ENCODE results near the gene RHOA. TPM values are rescaled to one million over a fixed set of nuclear protein-coding genes. Genes with fewer than 3 reads are reported as not detected.
"Not testable (repeated sequence)": the region's sequence is repeated elsewhere in the genome, so short reads cannot be mapped to it uniquely, and the experiment has no call there.

Gene RHOA
- total RNA-seq, 1 donor from 2014 or later: 361 TPM

GRCh38 chr3:49410846-49411534, 786 bp downstream of the RHOA start:
- peaks cover 41% of the 10 kb centered on the region for H3K4me1 Mint-ChIP-seq
- peak overlapping the region; percentile 98 for H3K4me3 Mint-ChIP-seq
- TF ChIP-seq, protein P1, sequence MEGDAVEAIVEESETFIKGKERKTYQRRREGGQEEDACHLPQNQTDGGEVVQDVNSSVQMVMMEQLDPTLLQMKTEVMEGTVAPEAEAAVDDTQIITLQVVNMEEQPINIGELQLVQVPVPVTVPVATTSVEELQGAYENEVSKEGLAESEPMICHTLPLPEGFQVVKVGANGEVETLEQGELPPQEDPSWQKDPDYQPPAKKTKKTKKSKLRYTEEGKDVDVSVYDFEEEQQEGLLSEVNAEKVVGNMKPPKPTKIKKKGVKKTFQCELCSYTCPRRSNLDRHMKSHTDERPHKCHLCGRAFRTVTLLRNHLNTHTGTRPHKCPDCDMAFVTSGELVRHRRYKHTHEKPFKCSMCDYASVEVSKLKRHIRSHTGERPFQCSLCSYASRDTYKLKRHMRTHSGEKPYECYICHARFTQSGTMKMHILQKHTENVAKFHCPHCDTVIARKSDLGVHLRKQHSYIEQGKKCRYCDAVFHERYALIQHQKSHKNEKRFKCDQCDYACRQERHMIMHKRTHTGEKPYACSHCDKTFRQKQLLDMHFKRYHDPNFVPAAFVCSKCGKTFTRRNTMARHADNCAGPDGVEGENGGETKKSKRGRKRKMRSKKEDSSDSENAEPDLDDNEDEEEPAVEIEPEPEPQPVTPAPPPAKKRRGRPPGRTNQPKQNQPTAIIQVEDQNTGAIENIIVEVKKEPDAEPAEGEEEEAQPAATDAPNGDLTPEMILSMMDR (conservative IDR thresholded peaks at IDR 0.05): no peak
- no peak for DNase-seq (ENCODE audit: low read depth, low spot score)
- H3K27ac Mint-ChIP-seq (ENCODE audit: unreplicated experiment): peak overlapping the region; percentile 97
- H3K27me3 Mint-ChIP-seq (ENCODE audit: low read depth): no peaks in the 10 kb centered on the region
- no peaks in the 10 kb centered on the region for H3K9me3 Mint-ChIP-seq
- H3K36me3 Mint-ChIP-seq (ENCODE audit: low read depth): no peaks in the 10 kb centered on the region

DNA sequence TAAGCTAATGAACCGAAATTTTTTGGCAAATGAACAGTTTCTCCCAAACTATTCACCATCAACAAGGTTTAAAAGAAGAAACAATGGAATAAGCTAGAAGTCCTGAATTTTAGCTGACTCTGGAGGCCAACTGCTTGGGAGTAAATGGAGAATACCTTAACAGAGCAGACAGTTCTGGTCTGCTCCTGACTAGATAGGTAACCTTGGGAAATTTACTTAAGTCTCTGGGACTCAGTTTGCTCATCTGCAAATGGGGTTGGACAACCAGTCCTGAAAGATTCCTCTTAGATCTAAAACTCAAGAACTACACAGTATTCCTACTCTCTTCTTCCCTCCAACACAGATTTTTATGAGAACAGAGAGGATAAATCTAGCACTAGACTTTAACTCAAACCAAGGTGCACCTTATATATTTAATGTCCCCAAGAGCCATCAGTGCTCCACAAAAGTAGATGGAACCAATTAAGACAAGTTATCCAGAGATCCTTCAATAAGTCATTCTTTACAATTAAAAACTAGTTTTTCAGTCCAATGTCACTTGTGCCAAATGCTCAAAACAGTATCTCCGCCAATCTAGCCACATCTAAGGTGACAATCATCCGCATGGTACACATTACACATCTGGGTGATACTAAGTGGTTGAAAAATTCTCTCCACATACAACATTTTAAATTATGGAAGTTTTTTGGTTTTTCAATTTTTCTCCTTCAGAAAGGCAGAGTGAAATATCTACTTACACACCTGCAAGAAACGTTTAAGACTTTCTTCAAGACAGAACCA, 1.5 kb downstream of the RHOA start:
- Mint-ChIP-seq H3K4me3 (peak overlapping the region; percentile 98), H3K27ac (ENCODE audit: unreplicated experiment) (no peak overlapping the region)

GRCh38 chr3:49406571-49407565, 4.9 kb downstream of the RHOA start:
- peaks cover 36% of the 10 kb centered on the region for H3K4me1 Mint-ChIP-seq

More for the DNA sequence above, 1.5 kb downstream of the RHOA start:
- H3K9me3 Mint-ChIP-seq: no peaks in the 10 kb centered on the region
- H3K4me1 Mint-ChIP-seq: peaks cover 42% of the 10 kb centered on the region
- TF ChIP-seq, protein P1 (conservative IDR thresholded peaks at IDR 0.05): no peak
- no peaks in the 10 kb centered on the region for H3K36me3 Mint-ChIP-seq (ENCODE audit: low read depth)
- no peaks in the 10 kb centered on the region for H3K27me3 Mint-ChIP-seq (ENCODE audit: low read depth)
- no peak for DNase-seq (ENCODE audit: low read depth, low spot score)

DNA sequence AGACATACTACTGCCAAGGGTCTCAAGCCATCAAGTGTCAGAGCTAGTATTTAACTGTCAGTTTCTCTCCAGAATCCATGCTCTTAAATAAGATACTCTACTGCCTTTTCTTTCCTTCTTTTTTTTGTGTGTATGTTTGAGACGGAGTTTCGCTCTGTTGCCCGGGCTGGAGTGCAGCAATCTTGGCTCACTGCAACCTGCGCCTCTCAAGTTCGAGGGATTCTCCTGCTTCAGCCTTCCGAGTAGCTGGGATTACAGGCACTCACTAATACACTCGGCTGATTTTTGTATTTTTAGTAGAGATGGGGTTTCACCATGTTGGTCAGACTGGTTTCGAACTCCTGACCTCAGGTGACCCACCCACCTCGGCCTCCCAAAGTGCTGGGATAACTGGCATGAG, 6.2 kb downstream of the RHOA start:
- not testable (repeated sequence) for H3K9me3 Mint-ChIP-seq; DNase-seq (ENCODE audit: low read depth, low spot score); H3K36me3 Mint-ChIP-seq (ENCODE audit: low read depth); H3K27me3 Mint-ChIP-seq (ENCODE audit: low read depth); H3K27ac Mint-ChIP-seq (ENCODE audit: unreplicated experiment); H3K4me3 Mint-ChIP-seq
- peaks cover 31% of the 10 kb centered on the region for H3K4me1 Mint-ChIP-seq

More at GRCh38 chr3:49406571-49407565, 4.9 kb downstream of the RHOA start:
- no peaks in the 10 kb centered on the region for H3K27me3 Mint-ChIP-seq (ENCODE audit: low read depth)
- H3K9me3 Mint-ChIP-seq: no peaks in the 10 kb centered on the region
- H3K27ac Mint-ChIP-seq (ENCODE audit: unreplicated experiment): no peak overlapping the region
- DNase-seq (ENCODE audit: low read depth, low spot score): no peak
- TF ChIP-seq, protein P1 (conservative IDR thresholded peaks at IDR 0.05): no peak
- H3K4me3 Mint-ChIP-seq: peak overlapping the region; percentile 72
- no peaks in the 10 kb centered on the region for H3K36me3 Mint-ChIP-seq (ENCODE audit: low read depth)

- Mint-ChIP-seq H3K36me3 (ENCODE audit: low read depth) (peaks cover 4% of the 10 kb centered on the region), H3K4me3 (no peak overlapping the region), H3K27me3 (ENCODE audit: low read depth) (no peaks in the 10 kb centered on the region), H3K4me1 (peaks cover 29% of the 10 kb centered on the region), H3K9me3 (no peaks in the 10 kb centered on the region), H3K27ac (ENCODE audit: unreplicated experiment) (no peak overlapping the region)
- no peak for DNase-seq (ENCODE audit: low read depth, low spot score)
- TF ChIP-seq, protein P1 (conservative IDR thresholded peaks at IDR 0.05): no peak
Observed at GRCh38 chr3:49403891-49404290, 7.9 kb downstream of the RHOA start.
